OCI-LY7 (cell line): ENCODE data around the gene FAM174C. TPM values are rescaled to one million over a fixed set of nuclear protein-coding genes. Genes with fewer than 3 reads are reported as not detected.

Experiments used
- BruUV-seq: library from RNA; stranded (reverse); fragments of 400-500 nt; replicated peaks from 2 replicates; lab custom pipeline; 2021; lab: Mats Ljungman, UMichigan
- CTCF ChIA-PET: fragments of 300-600 bp; sonication (Branson Sonifier 250); formaldehyde crosslinking; loops from one replicate; lab custom pipeline; 2022; ENCODE audit warnings: antibody characterized with exemption; ENCODE audit not compliant: unreplicated experiment; lab: Charles Lee
- POLR2A ChIA-PET: fragments of 300-600 bp; sonication (Branson Sonifier 250); formaldehyde crosslinking; loops from one replicate; lab custom pipeline; 2022; ENCODE audit warnings: antibody characterized with exemption; lab: Charles Lee
- DNase-seq: peaks from one replicate; pipeline ENCODE4 v3.0.0-alpha.2; 2015; ENCODE audit warnings: low spot score
- H2AFZ ChIP-seq: fragments of 200-600 bp; sonication (generic), shearing (Covaris generic); 2 replicates; pipeline ENCODE4 v1.6.1; 2014; ENCODE audit warnings: mild to moderate bottlenecking, antibody characterized with exemption, low read length, moderate library complexity
- H3K27ac ChIP-seq: fragments of 200-600 bp; sonication (generic); 2 replicates; pipeline ENCODE4 v1.5.1; 2014; ENCODE audit warnings: mixed run types, low read depth, mild to moderate bottlenecking, moderate library complexity, low read length, inconsistent platforms; ENCODE audit not compliant: poor library complexity, severe bottlenecking
- H3K36me3 ChIP-seq: fragments of 200-600 bp; sonication (generic); 2 replicates; pipeline ENCODE4 v1.6.1; 2014; ENCODE audit warnings: mild to moderate bottlenecking, antibody characterized with exemption, low read length, moderate library complexity, mixed read lengths; ENCODE audit not compliant: insufficient read depth
- H3K4me1 ChIP-seq: fragments of 200-600 bp; sonication (generic); 2 replicates; pipeline ENCODE4 v1.5.1; 2014; ENCODE audit warnings: mild to moderate bottlenecking, low read length; ENCODE audit not compliant: insufficient read depth, poor library complexity, severe bottlenecking
- H3K4me2 ChIP-seq: fragments of 200-600 bp; sonication (generic); 2 replicates; pipeline ENCODE4 v1.6.1; 2014; ENCODE audit warnings: mild to moderate bottlenecking, low read length
- H3K4me3 ChIP-seq: fragments of 200-600 bp; sonication (generic); 2 replicates; pipeline ENCODE4 v1.5.1; 2014; ENCODE audit warnings: mild to moderate bottlenecking, low read depth, low read length; ENCODE audit not compliant: poor library complexity, severe bottlenecking
- H3K79me2 ChIP-seq: fragments of 200-600 bp; sonication (generic); 2 replicates; pipeline ENCODE4 v1.6.1; 2016; ENCODE audit warnings: low read depth, mild to moderate bottlenecking, low read length, moderate library complexity, mixed read lengths; ENCODE audit not compliant: insufficient read depth
- H3K9me2 ChIP-seq: fragments of 200-600 bp; sonication (generic); 2 replicates; pipeline ENCODE4 v1.6.1; 2016; ENCODE audit warnings: mild to moderate bottlenecking, low read length, mixed read lengths; ENCODE audit not compliant: insufficient read depth
- H3K9me3 ChIP-seq: fragments of 200-600 bp; sonication (generic); 2 replicates; pipeline ENCODE4 v1.6.1; 2014; ENCODE audit warnings: mild to moderate bottlenecking, mixed run types, low read length, mixed read lengths
- H4K20me1 ChIP-seq: fragments of 200-600 bp; sonication (generic); 2 replicates; pipeline ENCODE4 v1.6.1; 2014; ENCODE audit warnings: mild to moderate bottlenecking, antibody characterized with exemption, low read length, moderate library complexity, mixed read lengths; ENCODE audit not compliant: insufficient read depth
- EZH2phosphoT487 ChIP-seq: fragments of 200-600 bp; sonication (generic); IDR thresholded peaks from 2 replicates; pipeline ENCODE4 v1.6.1; 2018; ENCODE audit warnings: low read depth, borderline replicate concordance, mild to moderate bottlenecking, mixed run types, antibody characterized with exemption, low read length, moderate library complexity, mixed read lengths
- intact Hi-C: fragments of 100-400 bp; cut with micrococcal nuclease; formaldehyde crosslinking; loops from one replicate; pipeline ENCODE4 v1.10.0; 2022; ENCODE audit not compliant: unreplicated experiment
- total RNA-seq, 2 experiments: library from RNA; depleted of rRNA in 1 of 2; stranded (reverse); fragments of >200 nt in 1 of 2; shearing (Covaris generic) in 1 of 2; gene quantifications; 2 replicates each; pipeline ENCODE4 v1.2.3, GENCODE V29; 2014 to 2022
- TF ChIP-seq, protein P1 (sequence below): fragments of 200-600 bp; sonication (generic); conservative IDR thresholded peaks from 2 replicates; pipeline ENCODE4 v1.5.1; 2014; ENCODE audit warnings: mild to moderate bottlenecking, antibody characterized with exemption, low read length, moderate library complexity, mixed read lengths

Gene FAM174C
- total RNA-seq, 2 experiments from 2014 or later: 53.2 to 81.5 TPM

GRCh38 chr19:1234955-1235380 lies 40.4 kb upstream of the FAM174C start:
- Histone ChIP-seq H2AFZ (no peak overlapping the region), H3K9me2 (no peaks in the 10 kb centered on the region), H3K4me2 (no peak overlapping the region), H3K36me3 (no peaks in the 10 kb centered on the region), H3K9me3 (no peaks in the 10 kb centered on the region), H3K79me2 (no peaks in the 10 kb centered on the region), H3K4me1 (peaks cover 4% of the 10 kb centered on the region), H4K20me1 (no peaks in the 10 kb centered on the region), H3K27ac (no peak overlapping the region), H3K4me3 (no peak overlapping the region)
- no peak for DNase-seq
- no TSS peak for BruUV-seq
- intact Hi-C loops: no loop called here
- TF ChIP-seq, protein P1, sequence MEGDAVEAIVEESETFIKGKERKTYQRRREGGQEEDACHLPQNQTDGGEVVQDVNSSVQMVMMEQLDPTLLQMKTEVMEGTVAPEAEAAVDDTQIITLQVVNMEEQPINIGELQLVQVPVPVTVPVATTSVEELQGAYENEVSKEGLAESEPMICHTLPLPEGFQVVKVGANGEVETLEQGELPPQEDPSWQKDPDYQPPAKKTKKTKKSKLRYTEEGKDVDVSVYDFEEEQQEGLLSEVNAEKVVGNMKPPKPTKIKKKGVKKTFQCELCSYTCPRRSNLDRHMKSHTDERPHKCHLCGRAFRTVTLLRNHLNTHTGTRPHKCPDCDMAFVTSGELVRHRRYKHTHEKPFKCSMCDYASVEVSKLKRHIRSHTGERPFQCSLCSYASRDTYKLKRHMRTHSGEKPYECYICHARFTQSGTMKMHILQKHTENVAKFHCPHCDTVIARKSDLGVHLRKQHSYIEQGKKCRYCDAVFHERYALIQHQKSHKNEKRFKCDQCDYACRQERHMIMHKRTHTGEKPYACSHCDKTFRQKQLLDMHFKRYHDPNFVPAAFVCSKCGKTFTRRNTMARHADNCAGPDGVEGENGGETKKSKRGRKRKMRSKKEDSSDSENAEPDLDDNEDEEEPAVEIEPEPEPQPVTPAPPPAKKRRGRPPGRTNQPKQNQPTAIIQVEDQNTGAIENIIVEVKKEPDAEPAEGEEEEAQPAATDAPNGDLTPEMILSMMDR: no peak
- no peak for TF ChIP-seq EZH2phosphoT487
- CTCF ChIA-PET: no interaction called here
- POLR2A ChIA-PET: no interaction called here

DNA sequence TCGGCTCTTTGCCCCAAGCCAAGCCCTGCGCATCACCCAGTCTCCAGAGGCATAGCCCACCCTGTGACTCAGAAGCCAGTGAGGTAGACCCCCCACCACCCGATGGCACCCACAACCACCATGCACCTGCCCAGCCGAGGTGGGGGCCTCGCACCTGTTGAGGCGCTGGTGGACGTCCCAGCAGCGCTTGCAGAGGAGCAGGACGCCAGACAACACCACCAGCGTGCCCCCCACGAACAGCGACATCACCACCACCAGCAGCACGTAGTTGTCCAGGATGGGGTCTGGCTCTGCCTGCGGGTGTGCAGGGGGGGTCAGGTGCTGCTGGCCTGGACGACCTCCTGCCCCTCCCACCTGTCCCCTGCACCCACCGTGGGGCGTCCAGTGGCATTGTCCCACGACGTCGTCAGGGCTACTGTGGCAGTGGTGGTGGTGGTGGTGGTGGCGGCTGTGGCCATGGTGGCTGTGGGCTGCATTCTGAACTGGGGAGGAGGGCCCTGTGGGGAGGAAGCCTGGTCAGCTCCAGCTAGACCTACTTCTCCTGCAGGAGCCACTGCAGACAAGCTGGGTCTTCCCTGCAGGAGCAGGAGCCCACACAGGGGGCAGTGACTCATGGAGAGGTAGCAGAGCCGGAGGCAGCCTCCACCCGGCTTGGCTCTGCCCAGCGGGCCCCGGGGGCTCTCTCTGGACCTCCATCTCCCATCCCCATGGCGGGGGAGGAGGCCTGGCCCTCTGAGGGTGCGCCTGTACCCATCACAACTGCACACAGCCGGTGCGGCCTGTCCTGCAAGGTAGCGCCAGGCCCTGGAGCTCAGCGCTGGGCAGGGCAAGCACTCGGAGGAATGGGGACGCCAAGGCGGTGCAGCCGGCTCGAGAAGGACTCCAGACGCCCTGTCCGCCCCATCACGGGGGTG lies 39.4 kb upstream of the FAM174C start:
- CTCF ChIA-PET: no interaction called here
- Histone ChIP-seq H4K20me1 (no peaks in the 10 kb centered on the region), H2AFZ (no peak overlapping the region), H3K4me1 (peaks cover 11% of the 10 kb centered on the region), H3K4me3 (no peak overlapping the region), H3K36me3 (no peaks in the 10 kb centered on the region), H3K79me2 (no peaks in the 10 kb centered on the region), H3K9me3 (no peaks in the 10 kb centered on the region), H3K9me2 (no peaks in the 10 kb centered on the region), H3K4me2 (no peak overlapping the region), H3K27ac (no peak overlapping the region)
- DNase-seq: no peak
- TF ChIP-seq, protein P1: no peak
- TF ChIP-seq EZH2phosphoT487: no peak
- intact Hi-C loops: no loop called here
- BruUV-seq: no TSS peak
- POLR2A ChIA-PET: no interaction called here

DNA sequence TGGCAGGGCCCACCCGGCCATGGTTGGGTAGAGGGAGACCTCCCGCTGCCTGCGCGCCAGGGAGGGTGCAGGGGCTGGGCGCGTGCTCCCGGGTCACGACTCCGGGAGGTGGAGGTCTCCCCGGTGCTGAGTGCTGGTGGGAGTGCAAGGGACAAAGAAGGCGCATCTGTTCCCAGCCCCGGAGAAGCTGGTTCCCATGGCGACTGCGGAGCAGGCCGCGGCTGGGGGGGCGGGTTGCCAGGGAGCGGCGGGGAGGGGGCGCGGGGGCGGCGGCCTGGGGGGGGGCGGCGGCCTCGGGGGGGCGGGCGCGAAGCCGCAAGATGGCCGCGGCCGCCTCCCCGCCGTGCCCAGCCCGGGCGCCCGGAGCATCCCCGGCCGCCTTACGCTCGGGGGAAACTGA lies 38.8 kb upstream of the FAM174C start:
- BruUV-seq: no TSS peak
- Histone ChIP-seq H3K9me3 (no peaks in the 10 kb centered on the region), H3K27ac (no peak overlapping the region), H3K4me2 (no peak overlapping the region; the same call in 1 of the 2 replicates), H3K36me3 (no peaks in the 10 kb centered on the region), H3K4me3 (no peak overlapping the region), H3K4me1 (peaks cover 17% of the 10 kb centered on the region), H3K9me2 (no peaks in the 10 kb centered on the region), H4K20me1 (no peaks in the 10 kb centered on the region), H2AFZ (no peak overlapping the region), H3K79me2 (no peaks in the 10 kb centered on the region)
- TF ChIP-seq, protein P1: no peak
- no peak for TF ChIP-seq EZH2phosphoT487
- ChIA-PET POLR2A (no interaction called here), CTCF (no interaction called here)
- intact Hi-C loops: no loop called here
- no peak for DNase-seq
